DND-41 (cell line): ENCODE data around the gene ERBB4.

Experiments
- ATAC-seq: fragments of 200-7000 bp; cut with Tn5 transposase; 3 replicates; pipeline ENCODE4 v1.9.1; 2021; ENCODE audit warnings: low read depth; ENCODE audit not compliant: insufficient read depth
- DNase-seq: peaks from one replicate; pipeline ENCODE4 v3.0.0-alpha.2; 2020
- H2AFZ ChIP-seq: 2 replicates; pipeline ENCODE4 v1.6.0; 2012; ENCODE audit warnings: low read depth, low read length
- H3K27ac ChIP-seq: 2 replicates; pipeline ENCODE4 v1.5.1; 2012; ENCODE audit warnings: low read length, inconsistent platforms
- H3K27me3 ChIP-seq: fragments of 200-600 bp; sonication (generic); 2 replicates; pipeline ENCODE4 v1.6.0; 2012; ENCODE audit warnings: low read length, mild to moderate bottlenecking, inconsistent platforms; ENCODE audit not compliant: insufficient read depth, poor library complexity
- H3K36me3 ChIP-seq: 2 replicates; pipeline ENCODE4 v1.5.1; 2012; ENCODE audit warnings: low read length, inconsistent platforms; ENCODE audit not compliant: insufficient read depth
- H3K4me1 ChIP-seq: 2 replicates; pipeline ENCODE4 v1.5.1; 2012; ENCODE audit warnings: mild to moderate bottlenecking, low read length; ENCODE audit not compliant: insufficient read depth
- H3K4me2 ChIP-seq: 2 replicates; pipeline ENCODE4 v1.6.0; 2012; ENCODE audit warnings: mild to moderate bottlenecking, moderate library complexity, low read length, inconsistent platforms; ENCODE audit not compliant: insufficient read depth
- H3K4me3 ChIP-seq, 2 experiments: fragments of 200-600 bp in 1 of 2; shearing (Covaris generic) in 1 of 2; 2 replicates each; pipeline ENCODE4 v1.5.1; 2012 to 2016; ENCODE audit warnings: inconsistent platforms in 2 of 2, low read length in 2 of 2, mild to moderate bottlenecking in 2 of 2, low read depth in 1 of 2, moderate library complexity in 1 of 2
- H3K79me2 ChIP-seq: 2 replicates; pipeline ENCODE4 v1.6.0; 2012; ENCODE audit warnings: low read length, inconsistent platforms; ENCODE audit not compliant: insufficient read depth
- H3K9ac ChIP-seq: 2 replicates; pipeline ENCODE4 v1.6.0; 2012; ENCODE audit warnings: low read depth, mild to moderate bottlenecking, inconsistent platforms, low read length, moderate library complexity
- H3K9me3 ChIP-seq: 2 replicates; pipeline ENCODE4 v1.5.1; 2012; ENCODE audit warnings: low read length, moderate library complexity, mild to moderate bottlenecking, inconsistent platforms; ENCODE audit not compliant: insufficient read depth, severe bottlenecking
- H4K20me1 ChIP-seq: 2 replicates; pipeline ENCODE4 v1.6.0; 2012; ENCODE audit warnings: low read length; ENCODE audit not compliant: insufficient read depth
- EZH2 ChIP-seq: IDR thresholded peaks from 3 replicates; pipeline ENCODE4 v1.6.1; 2012; ENCODE audit warnings: borderline replicate concordance, low read depth, mild to moderate bottlenecking, moderate library complexity, low read length, inconsistent platforms; ENCODE audit not compliant: severe bottlenecking
- TF ChIP-seq, protein P1 (sequence below): IDR thresholded peaks from 2 replicates; pipeline ENCODE4 v1.5.1; 2012; ENCODE audit warnings: borderline replicate concordance, low read length, moderate library complexity, mild to moderate bottlenecking; ENCODE audit not compliant: poor library complexity, severe bottlenecking; ENCODE audit errors: extremely low read depth

ERBB4 gene

DNA sequence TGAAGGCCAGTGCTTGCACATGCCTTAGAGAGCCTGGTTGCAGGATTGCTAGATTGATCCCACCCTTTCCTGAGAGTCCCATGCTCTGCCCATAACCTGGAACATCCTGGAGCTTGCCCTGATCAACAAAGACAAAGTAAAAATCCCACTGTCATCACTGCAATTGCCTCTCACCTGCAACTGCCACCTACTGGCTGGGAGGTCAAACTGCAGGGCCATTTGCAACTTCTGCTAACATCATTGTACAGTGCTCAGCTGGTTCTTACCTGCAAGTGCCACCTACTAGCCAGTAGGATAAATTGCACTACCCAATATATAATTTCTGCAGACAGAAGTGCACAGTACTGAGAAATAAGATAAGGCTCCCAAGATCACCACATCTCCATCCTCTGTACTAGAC lies 1034.7 kb downstream of the ERBB4 start:
- Histone ChIP-seq H4K20me1 (no peaks in the 10 kb centered on the region), H3K79me2 (no peaks in the 10 kb centered on the region), H3K4me1 (no peaks in the 10 kb centered on the region), H3K9me3 (no peaks in the 10 kb centered on the region), H3K9ac (no peak overlapping the region), H2AFZ (no peak overlapping the region), H3K4me2 (no peak overlapping the region), H3K27me3 (no peaks in the 10 kb centered on the region), H3K4me3 (no peak overlapping the region), H3K36me3 (no peaks in the 10 kb centered on the region), H3K27ac (no peak overlapping the region)
- TF ChIP-seq, protein P1, sequence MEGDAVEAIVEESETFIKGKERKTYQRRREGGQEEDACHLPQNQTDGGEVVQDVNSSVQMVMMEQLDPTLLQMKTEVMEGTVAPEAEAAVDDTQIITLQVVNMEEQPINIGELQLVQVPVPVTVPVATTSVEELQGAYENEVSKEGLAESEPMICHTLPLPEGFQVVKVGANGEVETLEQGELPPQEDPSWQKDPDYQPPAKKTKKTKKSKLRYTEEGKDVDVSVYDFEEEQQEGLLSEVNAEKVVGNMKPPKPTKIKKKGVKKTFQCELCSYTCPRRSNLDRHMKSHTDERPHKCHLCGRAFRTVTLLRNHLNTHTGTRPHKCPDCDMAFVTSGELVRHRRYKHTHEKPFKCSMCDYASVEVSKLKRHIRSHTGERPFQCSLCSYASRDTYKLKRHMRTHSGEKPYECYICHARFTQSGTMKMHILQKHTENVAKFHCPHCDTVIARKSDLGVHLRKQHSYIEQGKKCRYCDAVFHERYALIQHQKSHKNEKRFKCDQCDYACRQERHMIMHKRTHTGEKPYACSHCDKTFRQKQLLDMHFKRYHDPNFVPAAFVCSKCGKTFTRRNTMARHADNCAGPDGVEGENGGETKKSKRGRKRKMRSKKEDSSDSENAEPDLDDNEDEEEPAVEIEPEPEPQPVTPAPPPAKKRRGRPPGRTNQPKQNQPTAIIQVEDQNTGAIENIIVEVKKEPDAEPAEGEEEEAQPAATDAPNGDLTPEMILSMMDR: peak; percentile 62
- no peak for TF ChIP-seq EZH2
- no peak for ATAC-seq
- no peak for DNase-seq

DNA sequence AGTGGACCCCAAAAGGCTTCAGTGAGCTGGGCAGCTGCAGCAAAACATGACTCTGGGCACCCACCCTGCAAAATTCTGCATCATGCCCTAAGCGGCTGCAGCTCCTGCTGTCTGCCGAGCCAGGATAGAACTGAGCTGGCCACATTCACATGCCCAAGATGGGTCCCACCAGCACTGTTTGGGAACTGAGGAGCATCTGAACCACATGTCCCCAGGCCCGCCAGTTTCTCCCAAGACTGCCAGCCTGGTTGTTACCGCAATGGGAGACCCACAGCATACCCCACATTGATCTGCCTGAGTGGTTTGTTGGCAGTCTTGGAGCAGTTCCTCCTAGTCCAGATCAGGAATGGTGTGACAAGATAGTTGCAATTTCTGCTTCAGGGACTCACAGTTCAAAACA lies 1035.4 kb downstream of the ERBB4 start:
- no peaks in the 10 kb centered on the region for H3K36me3 ChIP-seq
- H3K27ac ChIP-seq: no peak overlapping the region
- H3K4me1 ChIP-seq: no peaks in the 10 kb centered on the region
- DNase-seq: no peak
- H2AFZ ChIP-seq: no peak overlapping the region
- no peaks in the 10 kb centered on the region for H3K9me3 ChIP-seq
- H3K79me2 ChIP-seq: no peaks in the 10 kb centered on the region
- no peaks in the 10 kb centered on the region for H3K27me3 ChIP-seq
- H3K4me2 ChIP-seq: no peak overlapping the region
- no peak for ATAC-seq
- TF ChIP-seq, protein P1: no peak
- TF ChIP-seq EZH2: no peak
- H3K9ac ChIP-seq: no peak overlapping the region
- H4K20me1 ChIP-seq: no peaks in the 10 kb centered on the region
- no peak overlapping the region for H3K4me3 ChIP-seq

DNA sequence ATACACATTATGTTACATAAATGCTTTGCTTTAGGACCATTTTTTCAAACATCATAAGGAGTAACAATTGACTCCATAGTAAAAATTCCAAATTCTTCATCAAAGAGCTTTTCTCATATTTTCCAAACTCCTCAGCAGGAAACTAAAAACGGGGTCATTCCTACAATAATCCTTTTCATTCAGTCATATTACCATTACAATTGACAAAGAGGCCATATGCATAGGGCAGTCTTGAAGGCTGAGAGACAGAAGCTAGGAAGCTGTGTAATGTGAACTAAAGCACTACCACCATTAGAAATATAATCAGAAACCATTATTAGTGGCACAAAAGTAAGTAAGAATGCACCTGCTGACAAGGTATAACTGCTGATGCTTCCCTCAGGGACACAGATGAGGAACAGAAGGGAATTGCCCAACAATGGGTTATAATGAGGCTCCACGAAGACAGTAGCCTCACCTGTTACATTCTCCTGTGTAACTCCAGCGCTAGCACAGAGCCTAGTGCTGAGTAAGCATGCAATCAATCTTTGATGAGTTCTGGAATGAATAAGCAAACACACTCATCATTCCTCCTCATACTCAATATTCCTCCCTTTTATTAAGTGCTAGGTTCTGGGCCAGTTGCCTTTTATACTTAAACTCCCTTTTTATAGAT lies 1039.9 kb downstream of the ERBB4 start:
- no peaks in the 10 kb centered on the region for H3K9me3 ChIP-seq
- H2AFZ ChIP-seq: no peak overlapping the region
- ATAC-seq (no peak), DNase-seq (no peak)
- no peaks in the 10 kb centered on the region for H3K27me3 ChIP-seq
- no peaks in the 10 kb centered on the region for H4K20me1 ChIP-seq
- H3K4me2 ChIP-seq: no peak overlapping the region
- H3K4me3 ChIP-seq: no peak overlapping the region
- no peaks in the 10 kb centered on the region for H3K4me1 ChIP-seq
- no peak for TF ChIP-seq EZH2
- TF ChIP-seq, protein P1: no peak
- H3K9ac ChIP-seq: no peak overlapping the region
- no peak overlapping the region for H3K27ac ChIP-seq
- H3K36me3 ChIP-seq: no peaks in the 10 kb centered on the region
- H3K79me2 ChIP-seq: no peaks in the 10 kb centered on the region
